ENCODE data around the gene DRG2. TPM values are rescaled to one million over a fixed set of nuclear protein-coding genes. Genes with fewer than 3 reads are reported as not detected.

Gene DRG2
- total and polyA plus RNA-seq, 9 donors = 18.1 to 45.9 (median 35.5) TPM

DNA sequence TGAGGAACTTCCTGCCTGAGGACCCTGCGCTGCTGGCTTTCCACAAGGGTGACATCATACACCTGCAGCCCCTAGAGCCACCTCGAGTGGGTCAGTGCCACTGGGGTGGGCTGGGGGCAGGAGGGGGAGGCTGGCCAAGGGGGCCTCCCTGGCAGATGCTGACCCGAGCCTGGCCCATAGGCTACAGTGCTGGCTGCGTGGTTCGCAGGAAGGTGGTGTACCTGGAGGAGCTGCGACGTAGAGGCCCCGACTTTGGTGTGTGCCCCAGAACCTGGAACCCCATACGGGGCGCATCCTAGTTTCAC, 69.2 kb downstream of the DRG2 start:
- intact Hi-C loops (cut with DNase I) = loop anchor here in 1 of 4 donors (10.0 kb wide), 1 partner anchor 68 kb away; the partner anchor contains the start of gene LLGL1
- 90 to 96% (median 92%) methylated on average over 9 to 10 of the region's 10 CpGs for WGBS, 3 donors
- DNase-seq = peak in 1 of 5 donors; percentile 32
- no peaks in the 10 kb centered on the region for H3K9me3 ChIP-seq
- TF ChIP-seq EP300 (IDR thresholded peaks at IDR 0.05) (no peak), POLR2A (IDR thresholded peaks at IDR 0.05) (no peak)
- TF ChIP-seq, protein P1, sequence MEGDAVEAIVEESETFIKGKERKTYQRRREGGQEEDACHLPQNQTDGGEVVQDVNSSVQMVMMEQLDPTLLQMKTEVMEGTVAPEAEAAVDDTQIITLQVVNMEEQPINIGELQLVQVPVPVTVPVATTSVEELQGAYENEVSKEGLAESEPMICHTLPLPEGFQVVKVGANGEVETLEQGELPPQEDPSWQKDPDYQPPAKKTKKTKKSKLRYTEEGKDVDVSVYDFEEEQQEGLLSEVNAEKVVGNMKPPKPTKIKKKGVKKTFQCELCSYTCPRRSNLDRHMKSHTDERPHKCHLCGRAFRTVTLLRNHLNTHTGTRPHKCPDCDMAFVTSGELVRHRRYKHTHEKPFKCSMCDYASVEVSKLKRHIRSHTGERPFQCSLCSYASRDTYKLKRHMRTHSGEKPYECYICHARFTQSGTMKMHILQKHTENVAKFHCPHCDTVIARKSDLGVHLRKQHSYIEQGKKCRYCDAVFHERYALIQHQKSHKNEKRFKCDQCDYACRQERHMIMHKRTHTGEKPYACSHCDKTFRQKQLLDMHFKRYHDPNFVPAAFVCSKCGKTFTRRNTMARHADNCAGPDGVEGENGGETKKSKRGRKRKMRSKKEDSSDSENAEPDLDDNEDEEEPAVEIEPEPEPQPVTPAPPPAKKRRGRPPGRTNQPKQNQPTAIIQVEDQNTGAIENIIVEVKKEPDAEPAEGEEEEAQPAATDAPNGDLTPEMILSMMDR (IDR thresholded peaks at IDR 0.05) = no peak
- peaks cover 4% of the 10 kb centered on the region for H3K4me1 ChIP-seq (ENCODE audit: insufficient read depth)
- peak overlapping the region in 1 of 2 donors; percentile 31 for H3K27ac ChIP-seq
- H3K4me3 ChIP-seq = no peak overlapping the region
- H3K27me3 ChIP-seq = no peaks in the 10 kb centered on the region
- H3K36me3 ChIP-seq = no peaks in the 10 kb centered on the region

Other genes starting within 250 kb of the DRG2 start
- gene TOM1L2, start 115.5 kb upstream of the DRG2 start, total RNA-seq = 10 to 100 TPM; 25.6 to 62.5 (median 50.4) TPM
- 10 to 100 TPM; 33.4 to 39.7 TPM for gene TOM1L2, start 115.5 kb upstream of the DRG2 start, polyA plus RNA-seq
- 10 to 100 TPM in 1 of 7 donors, 1 to 10 TPM in 6; 3.6 to 35.3 (median 6.0) TPM for gene DRC3, start 115.1 kb upstream of the DRG2 start, total RNA-seq
- gene DRC3, start 115.1 kb upstream of the DRG2 start, polyA plus RNA-seq = 1 to 10 TPM; 4.6 to 8.5 TPM
- gene ATPAF2, start 48.8 kb upstream of the DRG2 start, total RNA-seq = 10 to 100 TPM in 5 of 7 donors, 1 to 10 TPM in 2; 5.5 to 18.6 (median 15.5) TPM
- 10 to 100 TPM; 11.7 to 34.5 TPM for gene ATPAF2, start 48.8 kb upstream of the DRG2 start, polyA plus RNA-seq
- gene GID4, start 48.5 kb upstream of the DRG2 start, total RNA-seq = 10 to 100 TPM in 4 of 7 donors, 1 to 10 TPM in 3; 6.0 to 13.2 (median 11.2) TPM
- gene GID4, start 48.5 kb upstream of the DRG2 start, polyA plus RNA-seq = 10 to 100 TPM in 1 of 2 donors, 1 to 10 TPM in 1; 8.2 to 14.4 TPM
- gene MYO15A, start 20.8 kb downstream of the DRG2 start, total RNA-seq = 1 to 10 TPM; 1.5 to 5.4 (median 4.7) TPM
- 1 to 10 TPM; 1.8 to 2.7 TPM for gene MYO15A, start 20.8 kb downstream of the DRG2 start, polyA plus RNA-seq
- 100 to 1,000 TPM in 5 of 7 donors, 10 to 100 TPM in 2; 51.5 to 137 (median 105) TPM for gene ALKBH5, start 95.9 kb downstream of the DRG2 start, total RNA-seq
- gene ALKBH5, start 95.9 kb downstream of the DRG2 start, polyA plus RNA-seq = 10 to 100 TPM; 39.6 to 54.4 TPM
- gene LLGL1, start 137.7 kb downstream of the DRG2 start, total RNA-seq = 10 to 100 TPM; 19.0 to 28.0 (median 23.3) TPM
- gene LLGL1, start 137.7 kb downstream of the DRG2 start, polyA plus RNA-seq = 10 to 100 TPM in 1 of 2 donors, 1 to 10 TPM in 1; 2.5 to 16.4 TPM
- 100 to 1,000 TPM; 127 to 245 (median 178) TPM for gene FLII, start 170.8 kb downstream of the DRG2 start, total RNA-seq
- gene FLII, start 170.8 kb downstream of the DRG2 start, polyA plus RNA-seq = 100 to 1,000 TPM; 132 to 152 TPM
- gene MIEF2, start 172.7 kb downstream of the DRG2 start, total RNA-seq = 10 to 100 TPM; 15.1 to 36.1 (median 23.2) TPM
- gene MIEF2, start 172.7 kb downstream of the DRG2 start, polyA plus RNA-seq = 10 to 100 TPM in 1 of 2 donors, 1 to 10 TPM in 1; 4.0 to 21.9 TPM
- 10 to 100 TPM; 19.6 to 35.7 (median 22.2) TPM for gene TOP3A, start 227.0 kb downstream of the DRG2 start, total RNA-seq
- 10 to 100 TPM; 12.6 to 19.9 TPM for gene TOP3A, start 227.0 kb downstream of the DRG2 start, polyA plus RNA-seq
- gene SMCR8, start 227.3 kb downstream of the DRG2 start, total RNA-seq = 10 to 100 TPM in 5 of 7 donors, 1 to 10 TPM in 2; 7.1 to 16.7 (median 14.0) TPM
- 10 to 100 TPM in 1 of 2 donors, 1 to 10 TPM in 1; 8.8 to 13.2 TPM for gene SMCR8, start 227.3 kb downstream of the DRG2 start, polyA plus RNA-seq